Measurements from ENCODE around the gene ZFP57.

ZFP57 gene

GRCh38 chr6:29652198-29652584 lies 28.8 kb downstream of the ZFP57 start:
- DNase-seq, result no peak

GRCh38 chr6:29651413-29652197 lies 29.3 kb downstream of the ZFP57 start:
- DNase-seq, result no peak

GRCh38 chr6:29649701-29650673 lies 31.0 kb downstream of the ZFP57 start:
- DNase-seq, result peak; percentile 99

- DNase-seq, result no peak
These were observed 32.9 kb downstream of the ZFP57 start for GRCh38 chr6:29647927-29648642.

GRCh38 chr6:29641430-29642148 lies 39.4 kb downstream of the ZFP57 start:
- no peak for DNase-seq

GRCh38 chr6:29637247-29637646 lies 43.7 kb downstream of the ZFP57 start:
- no peak for DNase-seq

- DNase-seq, result no peak
These were observed 47.4 kb downstream of the ZFP57 start for GRCh38 chr6:29633534-29633905.

GRCh38 chr6:29632789-29633533 lies 48.0 kb downstream of the ZFP57 start, which contains the start of gene GABBR1:
TSS of gene GABBR1 (minus strand) at chr6:29633183. CDS start at chr6:29632385, 798 bp downstream.
- peak; percentile 61 for DNase-seq

- peak; percentile 53 for DNase-seq
These were observed 48.9 kb downstream of the ZFP57 start for GRCh38 chr6:29631860-29632731.

GRCh38 chr6:29631209-29631810 lies 49.6 kb downstream of the ZFP57 start:
- no peak for DNase-seq

GRCh38 chr6:29630315-29630714 lies 50.6 kb downstream of the ZFP57 start:
- DNase-seq, result no peak

- DNase-seq, result no peak
These were observed 51.4 kb downstream of the ZFP57 start for GRCh38 chr6:29629571-29629970.

- peak; percentile 55 for DNase-seq
These were observed 52.3 kb downstream of the ZFP57 start for GRCh38 chr6:29628419-29629281.

- peak; percentile 34 for DNase-seq
These were observed 53.1 kb downstream of the ZFP57 start for GRCh38 chr6:29627755-29628418.

- DNase-seq, result no peak
These were observed 53.8 kb downstream of the ZFP57 start for GRCh38 chr6:29626948-29627754.

- no peak for DNase-seq
These were observed 55.5 kb downstream of the ZFP57 start for GRCh38 chr6:29625337-29625930.

- DNase-seq, result no peak
These were observed 56.4 kb downstream of the ZFP57 start for GRCh38 chr6:29624520-29624961.

Measured in activated CD4-positive, alpha-beta T cell treated with anti-CD3 and anti-CD28 coated beads, Interleukin-2, amount 50 U/mL, for 1 hour (primary cell).